COLO829 (cell line): ENCODE measurements around the gene USP43.

Experiments
- DNase-seq: peaks from one replicate; pipeline ENCODE4 v3.0.0; 2012; ENCODE audit warnings: low spot score

The USP43 gene

GRCh38 chr17:9666461-9667050, 21.2 kb downstream of the USP43 start:
- no peak for DNase-seq

- no peak for DNase-seq
These were observed 23.2 kb downstream of the USP43 start for GRCh38 chr17:9668517-9668916.

GRCh38 chr17:9669551-9670008, 24.3 kb downstream of the USP43 start:
- no peak for DNase-seq

- DNase-seq: peak; percentile 17
These were observed 25.3 kb downstream of the USP43 start for GRCh38 chr17:9670596-9670995.

GRCh38 chr17:9671559-9671958, 26.2 kb downstream of the USP43 start:
- no peak for DNase-seq

- no peak for DNase-seq
These were observed 26.9 kb downstream of the USP43 start for GRCh38 chr17:9672266-9672665.

- DNase-seq: no peak
These were observed 27.4 kb downstream of the USP43 start for GRCh38 chr17:9672691-9673090.

- DNase-seq: no peak
These were observed 30.8 kb downstream of the USP43 start for GRCh38 chr17:9676084-9676483.

- no peak for DNase-seq
These were observed 31.5 kb downstream of the USP43 start for GRCh38 chr17:9676820-9677310.

GRCh38 chr17:9677411-9677810, 32.1 kb downstream of the USP43 start:
- no peak for DNase-seq

- DNase-seq: no peak
These were observed 32.6 kb downstream of the USP43 start for GRCh38 chr17:9677896-9678295.

- no peak for DNase-seq
These were observed 39.8 kb downstream of the USP43 start for GRCh38 chr17:9684955-9685621.

- DNase-seq: no peak
These were observed 48.4 kb downstream of the USP43 start for GRCh38 chr17:9693755-9694154.

GRCh38 chr17:9696279-9697044, 51.1 kb downstream of the USP43 start:
- no peak for DNase-seq

GRCh38 chr17:9700136-9700535, 54.8 kb downstream of the USP43 start:
- DNase-seq: no peak

- DNase-seq: no peak
These were observed 55.6 kb downstream of the USP43 start for GRCh38 chr17:9700754-9701476.

- DNase-seq: no peak
These were observed 57.2 kb downstream of the USP43 start for GRCh38 chr17:9702482-9702881.

GRCh38 chr17:9702914-9703780, 57.8 kb downstream of the USP43 start:
- no peak for DNase-seq

GRCh38 chr17:9703781-9704082, 58.4 kb downstream of the USP43 start:
- no peak for DNase-seq

GRCh38 chr17:9705745-9706144, 60.4 kb downstream of the USP43 start:
- DNase-seq: no peak

GRCh38 chr17:9707948-9708347, 62.6 kb downstream of the USP43 start:
- no peak for DNase-seq

- no peak for DNase-seq
These were observed 69.5 kb downstream of the USP43 start for GRCh38 chr17:9714801-9715200.
